ENCODE results near the gene RPL31. TPM values are rescaled to one million over a fixed set of nuclear protein-coding genes. Genes with fewer than 3 reads are reported as not detected.

Gene RPL31
- total and polyA plus RNA-seq, 9 of the 15 experiments (the other 6 are each of a cell fraction or from before 2014, with no cell fraction given), result 1,176 to 6,037 (median 2,997) TPM

GRCh38 chr2:101004620-101005325 is 2.7 kb downstream of the RPL31 start:
- peaks cover 18% of the 10 kb centered on the region in 2 experiments; a peak in 4 of 5 replicates for H3K4me1 ChIP-seq (replicated peaks in 1 of 2; ENCODE audit: control insufficient read depth in 2 of 2, insufficient read depth in 2 of 2, low read length in 2 of 2)
- no peak overlapping the region for H2AFZ ChIP-seq (ENCODE audit: low read depth, low read length)
- H3K9me1 ChIP-seq (ENCODE audit: control insufficient read depth, insufficient read depth, low read length), result no peaks in the 10 kb centered on the region
- in situ Hi-C loops (cut with MboI), result no loop called here
- 92% methylated on average over 11 of the region's 12 CpGs for WGBS (ENCODE audit: insufficient coverage, low coverage, missing lambda C conversion rate)
- no peaks in the 10 kb centered on the region for H3K9me3 ChIP-seq (replicated peaks; ENCODE audit: control insufficient read depth, insufficient read depth, low read depth, low read length)
- peak overlapping the region; percentile 81 to 83; a peak in 1 of 4 replicates for H3K9ac ChIP-seq (ENCODE audit: insufficient read depth in 1 of 2, low read depth in 2 of 2, low read length in 2 of 2)
- H4K20me1 ChIP-seq (replicated peaks; ENCODE audit: control insufficient read depth, insufficient read depth, low read length), result peaks cover 25% of the 10 kb centered on the region; the same call in 1 of the 2 replicates
- no peaks in the 10 kb centered on the region for H3K27me3 ChIP-seq (ENCODE audit: control insufficient read depth in 2 of 2, insufficient read depth in 2 of 2, low read length in 2 of 2)
- CTCF ChIA-PET (ENCODE audit: low intra/inter-chr PET ratio), result no interaction called here
- peak overlapping the region; percentile 94 for H3K4me2 ChIP-seq (ENCODE audit: insufficient read depth, low read length)
- DNase-seq (ENCODE audit: extremely low read depth in 1 of 4, low spot score in 3 of 4) (no peak), FAIRE-seq (no peak), ATAC-seq (no peak)
- intact Hi-C loops (cut with micrococcal nuclease), result no loop called here
- POLR2A ChIA-PET, result interaction anchor here (0.5 to 0.7 kb wide), 3 partner anchors 22 to 587 kb away, joined by 3 read pairs; partner anchors contain the start of gene CHST10
- peaks cover 68% of the 10 kb centered on the region for H3K36me3 ChIP-seq (ENCODE audit: control insufficient read depth, insufficient read depth, low read length)
- H3K27ac ChIP-seq (ENCODE audit: extremely low read depth, low read depth, low read length), result peak overlapping the region; percentile 85; the same call in 2 of the 3 replicates
- no TSS peak for BruUV-seq (replicated peaks)
- H3K79me2 ChIP-seq (ENCODE audit: control insufficient read depth, insufficient read depth, low read length), result peaks cover 54% of the 10 kb centered on the region
- H3K4me3 ChIP-seq, result peak overlapping the region; percentile 86; the same call in 1 of the 2 replicates
- no peak for TF ChIP-seq RAD51 (IDR thresholded peaks at IDR 0.05; ENCODE audit: borderline replicate concordance, low read depth)
- TF ChIP-seq FUS (optimal IDR thresholded peaks at IDR 0.05; ENCODE audit: low read depth, low read length), result no peak
- no peak for TF ChIP-seq ZFP30 (CRISPR knock-in tag; IDR thresholded peaks at IDR 0.05; ENCODE audit: borderline replicate concordance)
- no peak for TF ChIP-seq RBM14 (IDR thresholded peaks at IDR 0.05; ENCODE audit: borderline replicate concordance, insufficient read depth, low read depth, low read length)
- TF ChIP-seq PRMT5 (CRISPR knock-in tag; IDR thresholded peaks at IDR 0.05), result no peak
- TF ChIP-seq SPI1 (IDR thresholded peaks at IDR 0.05; ENCODE audit: borderline replicate concordance, low read depth, low read length), result no peak
- TF ChIP-seq BHLHE40 (IDR thresholded peaks at IDR 0.05; ENCODE audit: low read length), result no peak
- TF ChIP-seq SIRT6 (IDR thresholded peaks at IDR 0.05; ENCODE audit: low read depth, low read length), result no peak
- TF ChIP-seq ZBTB1 (CRISPR knock-in tag; IDR thresholded peaks at IDR 0.05; ENCODE audit: borderline replicate concordance, low read depth), result no peak
- TF ChIP-seq SUPT5H (IDR thresholded peaks at IDR 0.05), result 0 out of 2 replicates have a peak, but pooled peaks have one; percentile 50
- no peak for TF ChIP-seq MTF1 (CRISPR knock-in tag; IDR thresholded peaks at IDR 0.05; ENCODE audit: borderline replicate concordance)
- no peak for TF ChIP-seq NR0B1 (IDR thresholded peaks at IDR 0.05; ENCODE audit: partially characterized antibody)
- no peak for TF ChIP-seq ZHX1 (conservative IDR thresholded peaks at IDR 0.05; ENCODE audit: low read length)
- no peak for TF ChIP-seq SMARCE1 (IDR thresholded peaks at IDR 0.05)
- no peak for TF ChIP-seq ZNF444 (CRISPR knock-in tag; IDR thresholded peaks at IDR 0.05)
- peak; percentile 50; the same call in 1 of the 2 replicates for TF ChIP-seq POLR2A (conservative IDR thresholded peaks at IDR 0.05)
- TF ChIP-seq TOE1 (IDR thresholded peaks at IDR 0.05; ENCODE audit: borderline replicate concordance), result no peak
- TF ChIP-seq TOE1 (CRISPR knock-in tag; IDR thresholded peaks at IDR 0.05; ENCODE audit: borderline replicate concordance, low read depth), result no peak
- TF ChIP-seq SREBF1 (IDR thresholded peaks at IDR 0.05; ENCODE audit: borderline replicate concordance, low read depth, low read length), result no peak
- peak; percentile 22 for TF ChIP-seq POLR2B (IDR thresholded peaks at IDR 0.05; ENCODE audit: low read depth, partially characterized antibody)
